ACC112 (cell line): Measurements from ENCODE around the gene IFI35.
"Not testable (repeated sequence)": the region's sequence is repeated elsewhere in the genome, so short reads cannot be mapped to it uniquely, and the experiment has no call there.

Experiments used
- H2AFZ ChIP-seq: fragments of 200-600 bp; sonication (generic); one replicate; pipeline ENCODE4 v1.6.0; 2017; ENCODE audit warnings: antibody characterized with exemption, low read length; ENCODE audit not compliant: unreplicated experiment
- H3K27ac ChIP-seq: fragments of 200-600 bp; sonication (generic); 2 replicates; pipeline ENCODE4 v1.5.1; 2014; ENCODE audit warnings: low read depth, mild to moderate bottlenecking, antibody characterized with exemption, low read length, moderate library complexity
- H3K27me3 ChIP-seq: fragments of 200-600 bp; sonication (generic); 2 replicates; pipeline ENCODE4 v1.6.1; 2014; ENCODE audit warnings: mild to moderate bottlenecking, antibody characterized with exemption, low read length, moderate library complexity, mixed read lengths; ENCODE audit not compliant: insufficient read depth
- H3K36me3 ChIP-seq: fragments of 200-600 bp; sonication (generic); 2 replicates; pipeline ENCODE4 v1.6.1; 2016; ENCODE audit warnings: mild to moderate bottlenecking, antibody characterized with exemption, low read length, moderate library complexity, mixed read lengths; ENCODE audit not compliant: insufficient read depth
- H3K4me1 ChIP-seq: fragments of 200-600 bp; sonication (generic); one replicate; pipeline ENCODE4 v1.6.1; 2016; ENCODE audit warnings: low read length, mixed read lengths; ENCODE audit not compliant: insufficient read depth, unreplicated experiment, control insufficient read depth
- H3K4me3 ChIP-seq: fragments of 200-600 bp; sonication (generic); 2 replicates; pipeline ENCODE4 v1.5.1; 2014; ENCODE audit warnings: mild to moderate bottlenecking, low read depth, low read length
- H3K79me2 ChIP-seq: fragments of 200-600 bp; sonication (generic); one replicate; pipeline ENCODE4 v1.6.0; 2016; ENCODE audit warnings: low read length; ENCODE audit not compliant: control insufficient read depth, unreplicated experiment, insufficient read depth

The IFI35 gene

GRCh38 chr17:43040655-43041054 lies 34.1 kb downstream of the IFI35 start:
- no peaks in the 10 kb centered on the region for H3K4me1 ChIP-seq
- H3K27ac ChIP-seq = no peak overlapping the region
- no peak overlapping the region for H3K4me3 ChIP-seq
- H2AFZ ChIP-seq = no peak overlapping the region
- H3K79me2 ChIP-seq = no peaks in the 10 kb centered on the region
- peaks cover 7% of the 10 kb centered on the region; the same call in 1 of the 2 replicates for H3K36me3 ChIP-seq
- H3K27me3 ChIP-seq = no peaks in the 10 kb centered on the region

GRCh38 chr17:43042025-43042628 lies 35.5 kb downstream of the IFI35 start:
- Histone ChIP-seq H3K36me3 (peaks cover 7% of the 10 kb centered on the region; the same call in 1 of the 2 replicates), H3K27ac (no peak overlapping the region), H3K4me1 (no peaks in the 10 kb centered on the region), H3K79me2 (no peaks in the 10 kb centered on the region), H3K27me3 (no peaks in the 10 kb centered on the region), H3K4me3 (no peak overlapping the region), H2AFZ (no peak overlapping the region)

GRCh38 chr17:43043307-43043706 lies 36.7 kb downstream of the IFI35 start:
- Histone ChIP-seq H2AFZ (no peak overlapping the region), H3K4me3 (no peak overlapping the region), H3K36me3 (peaks cover 7% of the 10 kb centered on the region; the same call in 1 of the 2 replicates), H3K79me2 (no peaks in the 10 kb centered on the region), H3K27ac (no peak overlapping the region), H3K4me1 (no peaks in the 10 kb centered on the region), H3K27me3 (no peaks in the 10 kb centered on the region)

GRCh38 chr17:43044024-43044423 lies 37.4 kb downstream of the IFI35 start:
- H3K4me1 ChIP-seq = no peaks in the 10 kb centered on the region
- no peaks in the 10 kb centered on the region for H3K27me3 ChIP-seq
- H3K79me2 ChIP-seq = no peaks in the 10 kb centered on the region
- H3K27ac ChIP-seq = no peak overlapping the region
- H3K36me3 ChIP-seq = peaks cover 7% of the 10 kb centered on the region; the same call in 1 of the 2 replicates
- no peak overlapping the region for H3K4me3 ChIP-seq
- H2AFZ ChIP-seq = no peak overlapping the region

GRCh38 chr17:43051969-43052368 lies 45.4 kb downstream of the IFI35 start:
- no peak overlapping the region for H2AFZ ChIP-seq
- no peak overlapping the region for H3K4me3 ChIP-seq
- no peaks in the 10 kb centered on the region for H3K79me2 ChIP-seq
- H3K4me1 ChIP-seq = no peaks in the 10 kb centered on the region
- H3K27ac ChIP-seq = no peak overlapping the region
- no peaks in the 10 kb centered on the region for H3K27me3 ChIP-seq
- H3K36me3 ChIP-seq = peaks cover 3% of the 10 kb centered on the region; the same call in 1 of the 2 replicates

- H2AFZ ChIP-seq, H3K79me2 ChIP-seq, H3K27me3 ChIP-seq, H3K4me1 ChIP-seq, H3K4me3 ChIP-seq, H3K36me3 ChIP-seq, H3K27ac ChIP-seq: not testable (repeated sequence)
Observed at GRCh38 chr17:43053008-43053407, 46.4 kb downstream of the IFI35 start.

GRCh38 chr17:43056051-43056450 lies 49.5 kb downstream of the IFI35 start:
- Histone ChIP-seq H3K79me2 (no peaks in the 10 kb centered on the region), H3K27me3 (no peaks in the 10 kb centered on the region), H3K36me3 (peaks cover 3% of the 10 kb centered on the region; the same call in 1 of the 2 replicates), H3K27ac (no peak overlapping the region), H3K4me3 (no peak overlapping the region), H3K4me1 (no peaks in the 10 kb centered on the region), H2AFZ (no peak overlapping the region)

GRCh38 chr17:43062984-43063638 lies 56.5 kb downstream of the IFI35 start:
- H3K36me3 ChIP-seq = peaks cover 14% of the 10 kb centered on the region
- no peak overlapping the region for H3K4me3 ChIP-seq
- no peaks in the 10 kb centered on the region for H3K4me1 ChIP-seq
- H3K79me2 ChIP-seq = no peaks in the 10 kb centered on the region
- H3K27ac ChIP-seq = no peak overlapping the region
- no peak overlapping the region for H2AFZ ChIP-seq
- no peaks in the 10 kb centered on the region for H3K27me3 ChIP-seq
